ENCODE results near the gene MAD2L1.

MAD2L1 gene

DNA sequence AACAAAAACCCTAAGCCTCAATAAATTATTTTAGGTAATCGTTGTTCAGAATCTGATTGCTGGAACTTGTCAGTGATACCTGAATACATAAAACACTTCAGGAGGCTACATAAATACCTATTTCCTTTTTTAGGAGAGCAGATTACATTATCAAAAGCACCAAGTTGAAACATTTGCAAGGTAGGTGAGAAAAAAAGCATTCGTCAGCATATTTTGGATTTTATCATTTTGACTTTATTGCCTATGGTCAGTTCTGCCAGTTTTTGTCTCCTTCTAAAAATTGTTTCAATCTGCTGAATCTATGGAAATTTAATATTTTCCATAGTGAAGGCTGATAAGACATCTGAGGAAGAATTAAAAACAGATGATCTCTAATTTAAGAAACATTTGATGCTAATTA lies 16.5 kb upstream of the MAD2L1 start:
- POLR2A ChIA-PET, result no interaction called here

DNA sequence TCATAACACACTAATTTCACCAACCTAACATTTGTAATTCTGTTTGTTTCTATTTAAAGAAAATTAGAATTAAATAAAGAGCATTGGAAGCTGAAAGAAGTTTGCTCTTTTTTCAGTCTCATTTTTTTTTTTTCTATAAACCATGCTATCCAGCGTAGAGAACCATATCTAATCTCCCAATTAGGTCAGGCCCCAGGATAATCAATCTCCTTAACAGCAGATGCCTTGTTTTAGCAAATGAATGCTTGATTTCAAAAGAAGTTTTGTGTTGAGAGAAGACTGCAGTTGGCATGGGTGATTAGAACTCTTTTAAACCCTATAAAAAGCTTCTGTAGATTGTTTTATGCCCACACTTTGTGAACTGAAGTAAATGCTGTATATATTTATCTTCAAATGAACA lies 15.6 kb upstream of the MAD2L1 start:
- POLR2A ChIA-PET, result interaction anchor here (0.7 kb wide), 1 partner anchor 1041 kb away, joined by 3 read pairs; no protein-coding TSS in a partner anchor
- no peaks in the 10 kb centered on the region for H3K9me3 ChIP-seq (ENCODE audit: control insufficient read depth, insufficient read depth, low read depth, low read length)
- H3K27ac ChIP-seq (ENCODE audit: extremely low read depth, low read depth, low read length), result no peak overlapping the region
- TF ChIP-seq ZNF175 (tag by site-specific recombination; IDR thresholded peaks at IDR 0.05) (no peak), ZNF701 (tag by site-specific recombination; IDR thresholded peaks at IDR 0.05) (no peak), ZNF19 (tag by site-specific recombination; IDR thresholded peaks at IDR 0.05; ENCODE audit: low read depth) (no peak)
- TF ChIP-seq, protein P1, sequence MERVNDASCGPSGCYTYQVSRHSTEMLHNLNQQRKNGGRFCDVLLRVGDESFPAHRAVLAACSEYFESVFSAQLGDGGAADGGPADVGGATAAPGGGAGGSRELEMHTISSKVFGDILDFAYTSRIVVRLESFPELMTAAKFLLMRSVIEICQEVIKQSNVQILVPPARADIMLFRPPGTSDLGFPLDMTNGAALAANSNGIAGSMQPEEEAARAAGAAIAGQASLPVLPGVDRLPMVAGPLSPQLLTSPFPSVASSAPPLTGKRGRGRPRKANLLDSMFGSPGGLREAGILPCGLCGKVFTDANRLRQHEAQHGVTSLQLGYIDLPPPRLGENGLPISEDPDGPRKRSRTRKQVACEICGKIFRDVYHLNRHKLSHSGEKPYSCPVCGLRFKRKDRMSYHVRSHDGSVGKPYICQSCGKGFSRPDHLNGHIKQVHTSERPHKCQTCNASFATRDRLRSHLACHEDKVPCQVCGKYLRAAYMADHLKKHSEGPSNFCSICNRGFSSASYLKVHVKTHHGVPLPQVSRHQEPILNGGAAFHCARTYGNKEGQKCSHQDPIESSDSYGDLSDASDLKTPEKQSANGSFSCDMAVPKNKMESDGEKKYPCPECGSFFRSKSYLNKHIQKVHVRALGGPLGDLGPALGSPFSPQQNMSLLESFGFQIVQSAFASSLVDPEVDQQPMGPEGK (tag by site-specific recombination; IDR thresholded peaks at IDR 0.05), result no peak
- H3K4me3 ChIP-seq (ENCODE audit: low read depth, low read length), result no peak overlapping the region
- CTCF ChIA-PET, result no interaction called here
- no peaks in the 10 kb centered on the region for H3K4me1 ChIP-seq (ENCODE audit: control insufficient read depth, insufficient read depth, low read length)
- no peaks in the 10 kb centered on the region for H3K36me3 ChIP-seq (ENCODE audit: control insufficient read depth in 2 of 2, insufficient read depth in 1 of 2, low read length in 2 of 2)

More for the DNA sequence above, 16.5 kb upstream of the MAD2L1 start:
- no peak overlapping the region for H3K4me3 ChIP-seq (ENCODE audit: low read depth, low read length)
- H3K36me3 ChIP-seq (ENCODE audit: control insufficient read depth in 2 of 2, insufficient read depth in 1 of 2, low read length in 2 of 2), result no peaks in the 10 kb centered on the region
- CTCF ChIA-PET, result no interaction called here
- H3K9me3 ChIP-seq (ENCODE audit: control insufficient read depth, insufficient read depth, low read depth, low read length), result no peaks in the 10 kb centered on the region
- TF ChIP-seq, protein P2, sequence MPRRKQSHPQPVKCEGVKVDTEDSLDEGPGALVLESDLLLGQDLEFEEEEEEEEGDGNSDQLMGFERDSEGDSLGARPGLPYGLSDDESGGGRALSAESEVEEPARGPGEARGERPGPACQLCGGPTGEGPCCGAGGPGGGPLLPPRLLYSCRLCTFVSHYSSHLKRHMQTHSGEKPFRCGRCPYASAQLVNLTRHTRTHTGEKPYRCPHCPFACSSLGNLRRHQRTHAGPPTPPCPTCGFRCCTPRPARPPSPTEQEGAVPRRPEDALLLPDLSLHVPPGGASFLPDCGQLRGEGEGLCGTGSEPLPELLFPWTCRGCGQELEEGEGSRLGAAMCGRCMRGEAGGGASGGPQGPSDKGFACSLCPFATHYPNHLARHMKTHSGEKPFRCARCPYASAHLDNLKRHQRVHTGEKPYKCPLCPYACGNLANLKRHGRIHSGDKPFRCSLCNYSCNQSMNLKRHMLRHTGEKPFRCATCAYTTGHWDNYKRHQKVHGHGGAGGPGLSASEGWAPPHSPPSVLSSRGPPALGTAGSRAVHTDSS (tag by site-specific recombination; IDR thresholded peaks at IDR 0.05), result no peak
- TF ChIP-seq ZNF175 (tag by site-specific recombination; IDR thresholded peaks at IDR 0.05) (no peak), TCF7L2 (IDR thresholded peaks at IDR 0.05; ENCODE audit: borderline replicate concordance, low read depth, low read length) (no peak), SP2 (tag by site-specific recombination; IDR thresholded peaks at IDR 0.05) (no peak), ZNF664 (tag by site-specific recombination; IDR thresholded peaks at IDR 0.05) (no peak), ZNF660 (tag by site-specific recombination; IDR thresholded peaks at IDR 0.05) (no peak), KLF7 (tag by site-specific recombination; IDR thresholded peaks at IDR 0.05; ENCODE audit: borderline replicate concordance) (no peak), ZNF544 (tag by site-specific recombination; IDR thresholded peaks at IDR 0.05) (no peak), ZBTB48 (tag by site-specific recombination; IDR thresholded peaks at IDR 0.05) (no peak), ZNF670 (tag by site-specific recombination; IDR thresholded peaks at IDR 0.05; ENCODE audit: low read depth) (no peak), ZNF266 (tag by site-specific recombination; IDR thresholded peaks at IDR 0.05; ENCODE audit: low read depth) (no peak)
- TF ChIP-seq, protein P3, sequence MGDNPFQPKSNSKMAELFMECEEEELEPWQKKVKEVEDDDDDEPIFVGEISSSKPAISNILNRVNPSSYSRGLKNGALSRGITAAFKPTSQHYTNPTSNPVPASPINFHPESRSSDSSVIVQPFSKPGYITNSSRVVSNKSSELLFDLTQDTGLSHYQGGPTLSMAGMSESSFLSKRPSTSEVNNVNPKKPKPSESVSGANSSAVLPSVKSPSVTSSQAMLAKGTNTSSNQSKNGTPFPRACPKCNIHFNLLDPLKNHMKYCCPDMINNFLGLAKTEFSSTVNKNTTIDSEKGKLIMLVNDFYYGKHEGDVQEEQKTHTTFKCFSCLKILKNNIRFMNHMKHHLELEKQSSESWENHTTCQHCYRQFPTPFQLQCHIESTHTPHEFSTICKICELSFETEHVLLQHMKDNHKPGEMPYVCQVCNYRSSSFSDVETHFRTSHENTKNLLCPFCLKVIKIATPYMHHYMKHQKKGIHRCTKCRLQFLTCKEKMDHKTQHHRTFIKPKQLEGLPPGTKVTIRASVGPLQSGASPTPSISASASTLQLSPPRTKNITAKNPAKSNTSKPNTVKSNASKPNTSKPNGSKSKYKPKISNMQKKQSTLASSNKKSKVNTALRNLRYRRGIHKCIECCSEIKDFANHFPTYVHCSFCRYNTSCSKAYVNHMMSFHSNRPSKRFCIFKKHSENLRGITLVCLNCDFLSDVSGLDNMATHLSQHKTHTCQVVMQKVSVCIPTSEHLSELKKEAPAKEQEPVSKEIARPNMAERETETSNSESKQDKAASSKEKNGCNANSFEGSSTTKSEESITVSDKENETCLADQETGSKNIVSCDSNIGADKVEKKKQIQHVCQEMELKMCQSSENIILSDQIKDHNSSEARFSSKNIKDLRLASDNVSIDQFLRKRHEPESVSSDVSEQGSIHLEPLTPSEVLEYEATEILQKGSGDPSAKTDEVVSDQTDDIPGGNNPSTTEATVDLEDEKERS (tag by site-specific recombination; IDR thresholded peaks at IDR 0.05), result no peak
- TF ChIP-seq, protein P4, sequence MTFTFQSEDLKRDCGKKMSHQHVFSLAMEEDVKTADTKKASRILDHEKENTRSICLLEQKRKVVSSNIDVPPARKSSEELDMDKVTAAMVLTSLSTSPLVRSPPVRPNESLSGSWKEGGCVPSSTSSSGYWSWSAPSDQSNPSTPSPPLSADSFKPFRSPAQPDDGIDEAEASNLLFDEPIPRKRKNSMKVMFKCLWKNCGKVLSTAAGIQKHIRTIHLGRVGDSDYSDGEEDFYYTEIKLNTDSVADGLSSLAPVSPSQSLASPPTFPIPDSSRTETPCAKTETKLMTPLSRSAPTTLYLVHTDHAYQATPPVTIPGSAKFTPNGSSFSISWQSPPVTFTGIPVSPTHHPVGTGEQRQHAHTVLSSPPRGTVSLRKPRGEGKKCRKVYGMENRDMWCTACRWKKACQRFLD (tag by site-specific recombination; IDR thresholded peaks at IDR 0.05), result no peak
- no peak overlapping the region for H3K27ac ChIP-seq (ENCODE audit: extremely low read depth, low read depth, low read length)
- H3K4me1 ChIP-seq (ENCODE audit: control insufficient read depth, insufficient read depth, low read length), result no peaks in the 10 kb centered on the region
